ENCODE measurements around the gene MRPL49. TPM values are rescaled to one million over a fixed set of nuclear protein-coding genes. Genes with fewer than 3 reads are reported as not detected.

Gene MRPL49
- total and polyA plus RNA-seq, 2 experiments from 2014 or later, result 46.8 to 57.6 TPM

DNA sequence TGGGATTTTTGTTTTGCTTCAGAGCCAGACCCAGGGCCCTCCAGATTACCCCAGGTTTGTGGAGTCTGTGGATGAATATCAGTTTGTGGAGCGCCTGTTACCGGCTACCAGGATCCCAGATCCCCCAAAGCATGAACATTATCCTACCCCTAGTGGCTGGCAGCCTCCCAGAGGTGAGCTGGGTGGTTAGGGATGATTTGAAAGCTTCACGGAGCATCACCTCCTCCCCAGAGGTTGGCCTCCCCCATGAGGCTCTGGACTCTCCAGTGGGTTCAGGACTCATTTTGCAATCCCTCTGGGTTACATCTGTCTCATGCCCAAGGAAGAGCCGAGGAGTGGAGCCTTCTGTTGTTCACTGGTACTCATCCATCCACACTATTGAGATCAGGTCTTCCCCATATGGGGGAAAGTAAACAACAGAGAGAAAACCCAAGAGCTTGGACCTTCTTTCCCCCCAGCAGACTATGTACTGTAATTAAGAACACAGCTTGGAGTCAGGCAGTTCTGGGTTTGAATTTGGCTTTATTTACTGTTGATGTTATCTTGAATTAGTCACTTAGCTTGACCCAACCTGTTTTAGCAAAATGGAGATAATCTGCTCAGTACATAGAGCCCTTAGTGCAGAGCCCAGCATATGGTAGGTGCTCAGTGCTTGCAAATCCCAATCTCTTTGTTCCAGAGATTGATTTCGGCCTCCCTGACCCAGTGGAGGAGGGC lies 2.5 kb downstream of the MRPL49 start:
- Histone ChIP-seq H4K20me1 (ENCODE audit: insufficient read depth, poor library complexity, severe bottlenecking) (no peaks in the 10 kb centered on the region), H3K27me3 (no peaks in the 10 kb centered on the region), H3K9me3 (ENCODE audit: low read depth) (no peaks in the 10 kb centered on the region), H3K36me3 (replicated peaks; ENCODE audit: insufficient read depth, low read depth) (peaks cover 2% of the 10 kb centered on the region), H3K4me1 (ENCODE audit: insufficient read depth) (peaks cover 12% of the 10 kb centered on the region), H3K79me2 (peaks cover 46% of the 10 kb centered on the region), H3K27ac (no peak overlapping the region), H3K4me3 (no peak overlapping the region), H3K9me2 (replicated peaks; ENCODE audit: insufficient read depth) (no peaks in the 10 kb centered on the region), H3K4me2 (no peak overlapping the region), H2AFZ (no peak overlapping the region)
- DNase-seq (ENCODE audit: low spot score), result no peak
- no peak for TF ChIP-seq CTCF (IDR thresholded peaks at IDR 0.05; ENCODE audit: poor library complexity)
- no peak for TF ChIP-seq EZH2phosphoT487 (IDR thresholded peaks at IDR 0.05; ENCODE audit: low read depth, severe bottlenecking, unreplicated experiment)
- no peak for TF ChIP-seq EZH2 (IDR thresholded peaks at IDR 0.05; ENCODE audit: borderline replicate concordance)
- WGBS (ENCODE audit: low lambda C conversion rate, missing lambda C conversion rate), result 93% methylated on average over 5 of the region's 5 CpGs

- Histone ChIP-seq H4K20me1 (ENCODE audit: insufficient read depth, poor library complexity, severe bottlenecking) (no peaks in the 10 kb centered on the region), H2AFZ (no peak overlapping the region), H3K27ac (no peak overlapping the region), H3K27me3 (no peaks in the 10 kb centered on the region), H3K4me3 (no peak overlapping the region), H3K9me3 (ENCODE audit: low read depth) (no peaks in the 10 kb centered on the region), H3K4me1 (ENCODE audit: insufficient read depth) (peaks cover 12% of the 10 kb centered on the region), H3K4me2 (no peak overlapping the region), H3K79me2 (peaks cover 39% of the 10 kb centered on the region), H3K36me3 (replicated peaks; ENCODE audit: insufficient read depth, low read depth) (peaks cover 2% of the 10 kb centered on the region), H3K9me2 (replicated peaks; ENCODE audit: insufficient read depth) (no peaks in the 10 kb centered on the region)
- TF ChIP-seq EZH2phosphoT487 (IDR thresholded peaks at IDR 0.05; ENCODE audit: low read depth, severe bottlenecking, unreplicated experiment) (no peak), CTCF (IDR thresholded peaks at IDR 0.05; ENCODE audit: poor library complexity) (no peak), EZH2 (IDR thresholded peaks at IDR 0.05; ENCODE audit: borderline replicate concordance) (no peak)
- DNase-seq (ENCODE audit: low spot score), result no peak
- 94% methylated on average over 12 of the region's 12 CpGs for WGBS (ENCODE audit: low lambda C conversion rate, missing lambda C conversion rate)
Measured at GRCh38 chr11:65125197-65126056, 3.3 kb downstream of the MRPL49 start.

- no peak overlapping the region for H3K27ac ChIP-seq
- H3K36me3 ChIP-seq (replicated peaks; ENCODE audit: insufficient read depth, low read depth), result no peaks in the 10 kb centered on the region
- no peaks in the 10 kb centered on the region for H3K27me3 ChIP-seq
Measured at GRCh38 chr11:65126624-65127274, 4.6 kb downstream of the MRPL49 start.

More at GRCh38 chr11:65126624-65127274, 4.6 kb downstream of the MRPL49 start:
- DNase-seq (ENCODE audit: low spot score), result no peak
- no peak for TF ChIP-seq EZH2 (IDR thresholded peaks at IDR 0.05; ENCODE audit: borderline replicate concordance)
- no peak for TF ChIP-seq EZH2phosphoT487 (IDR thresholded peaks at IDR 0.05; ENCODE audit: low read depth, severe bottlenecking, unreplicated experiment)
- TF ChIP-seq CTCF (IDR thresholded peaks at IDR 0.05; ENCODE audit: poor library complexity), result no peak
- peaks cover 4% of the 10 kb centered on the region for H3K4me1 ChIP-seq (ENCODE audit: insufficient read depth)
- no peaks in the 10 kb centered on the region for H4K20me1 ChIP-seq (ENCODE audit: insufficient read depth, poor library complexity, severe bottlenecking)
- WGBS (ENCODE audit: low lambda C conversion rate, missing lambda C conversion rate), result 90% methylated on average over 6 of the region's 6 CpGs
- peaks cover 31% of the 10 kb centered on the region for H3K79me2 ChIP-seq
- no peaks in the 10 kb centered on the region for H3K9me3 ChIP-seq (ENCODE audit: low read depth)
- H3K4me2 ChIP-seq, result no peak overlapping the region
- H3K9me2 ChIP-seq (replicated peaks; ENCODE audit: insufficient read depth), result no peaks in the 10 kb centered on the region
- no peak overlapping the region for H3K4me3 ChIP-seq
- H2AFZ ChIP-seq, result no peak overlapping the region
